Measurements from ENCODE around the gene ZNF154. TPM values are rescaled to one million over a fixed set of nuclear protein-coding genes. Genes with fewer than 3 reads are reported as not detected.

ZNF154 gene
- 7.3 and 10.1 TPM in 2 replicates for total RNA-seq (2014; rRNA removed; shearing (Covaris generic))
- 4.4 and 5.1 TPM in 2 replicates for polyA plus RNA-seq (2016; fragmentation: Nextera tagmentation; extraction: Ambion mirVana)
- long read RNA-seq, full-length matches to known transcripts, result 2 of 6 reads
- long read RNA-seq, partial matches to known transcripts, result 3 of 6 reads
- long read RNA-seq, other reads (novel, unspliced or antisense), result 1 of 6 reads

GRCh38 chr19:57708641-57709361, at the start of gene ZNF154:
ZNF154 (minus strand) TSS chr19:57709204; CDS start chr19:57708971, 233 bp downstream.
- peak within 1 kb of the TSS; percentile 93 for H3K27ac Mint-ChIP-seq
- H3K79me2 ChIP-seq (replicated peaks; ENCODE audit: insufficient read depth), result peaks cover 47% of the 10 kb centered on the region
- H4K20me1 ChIP-seq (replicated peaks; ENCODE audit: insufficient read depth), result no peaks in the 10 kb centered on the region
- peaks cover 3% of the 10 kb centered on the region; the same call in 1 of the 3 replicates for H3K9me3 Mint-ChIP-seq
- H3K4me2 ChIP-seq, result peak within 1 kb of the TSS; percentile 97
- ATAC-seq (peak; percentile 96), DNase-seq (ENCODE audit: low spot score) (peak; percentile 99)
- H3K27ac ChIP-seq (ENCODE audit: low read depth), result peak within 1 kb of the TSS; percentile 7; the same call in 1 of the 2 replicates
- peak within 1 kb of the TSS; percentile 98 for H3K4me3 ChIP-seq
- peak within 1 kb of the TSS; percentile 58 for H2AFZ ChIP-seq
- H3K4me1 ChIP-seq (ENCODE audit: insufficient read depth), result peaks cover 15% of the 10 kb centered on the region
- H3F3A ChIP-seq (replicated peaks; ENCODE audit: low read depth), result no peaks in the 10 kb centered on the region
- peaks cover 26% of the 10 kb centered on the region for H3K4me1 Mint-ChIP-seq
- H3K36me3 Mint-ChIP-seq (ENCODE audit: low read depth), result peaks cover 39% of the 10 kb centered on the region
- no peaks in the 10 kb centered on the region for H3K9me2 ChIP-seq (ENCODE audit: insufficient read depth)
- TF ChIP-seq CREB1 (CRISPR knock-in tag; IDR thresholded peaks at IDR 0.05; ENCODE audit: low read depth) (peak; percentile 77), ZNF114 (CRISPR knock-in tag; IDR thresholded peaks at IDR 0.05) (no peak), ETS1 (IDR thresholded peaks at IDR 0.05) (peak; percentile 56; the same call in 1 of the 2 replicates), POLR2AphosphoS5 (IDR thresholded peaks at IDR 0.05; ENCODE audit: low read depth) (peak; percentile 87)
- no peaks in the 10 kb centered on the region for H3K36me3 ChIP-seq (ENCODE audit: insufficient read depth)
- H3K27me3 ChIP-seq (ENCODE audit: insufficient read depth), result no peaks in the 10 kb centered on the region
- H3K4me3 Mint-ChIP-seq, result peak within 1 kb of the TSS; percentile 99
- peaks cover 15% of the 10 kb centered on the region for H3K27me3 Mint-ChIP-seq (ENCODE audit: insufficient read depth, low read depth, poor library complexity)

GRCh38 chr19:57757941-57758340, 48.9 kb upstream of the ZNF154 start:
- no peak for TF ChIP-seq ZNF331 (CRISPR knock-in tag; IDR thresholded peaks at IDR 0.05; ENCODE audit: low read depth)
- TF ChIP-seq, protein P1, sequence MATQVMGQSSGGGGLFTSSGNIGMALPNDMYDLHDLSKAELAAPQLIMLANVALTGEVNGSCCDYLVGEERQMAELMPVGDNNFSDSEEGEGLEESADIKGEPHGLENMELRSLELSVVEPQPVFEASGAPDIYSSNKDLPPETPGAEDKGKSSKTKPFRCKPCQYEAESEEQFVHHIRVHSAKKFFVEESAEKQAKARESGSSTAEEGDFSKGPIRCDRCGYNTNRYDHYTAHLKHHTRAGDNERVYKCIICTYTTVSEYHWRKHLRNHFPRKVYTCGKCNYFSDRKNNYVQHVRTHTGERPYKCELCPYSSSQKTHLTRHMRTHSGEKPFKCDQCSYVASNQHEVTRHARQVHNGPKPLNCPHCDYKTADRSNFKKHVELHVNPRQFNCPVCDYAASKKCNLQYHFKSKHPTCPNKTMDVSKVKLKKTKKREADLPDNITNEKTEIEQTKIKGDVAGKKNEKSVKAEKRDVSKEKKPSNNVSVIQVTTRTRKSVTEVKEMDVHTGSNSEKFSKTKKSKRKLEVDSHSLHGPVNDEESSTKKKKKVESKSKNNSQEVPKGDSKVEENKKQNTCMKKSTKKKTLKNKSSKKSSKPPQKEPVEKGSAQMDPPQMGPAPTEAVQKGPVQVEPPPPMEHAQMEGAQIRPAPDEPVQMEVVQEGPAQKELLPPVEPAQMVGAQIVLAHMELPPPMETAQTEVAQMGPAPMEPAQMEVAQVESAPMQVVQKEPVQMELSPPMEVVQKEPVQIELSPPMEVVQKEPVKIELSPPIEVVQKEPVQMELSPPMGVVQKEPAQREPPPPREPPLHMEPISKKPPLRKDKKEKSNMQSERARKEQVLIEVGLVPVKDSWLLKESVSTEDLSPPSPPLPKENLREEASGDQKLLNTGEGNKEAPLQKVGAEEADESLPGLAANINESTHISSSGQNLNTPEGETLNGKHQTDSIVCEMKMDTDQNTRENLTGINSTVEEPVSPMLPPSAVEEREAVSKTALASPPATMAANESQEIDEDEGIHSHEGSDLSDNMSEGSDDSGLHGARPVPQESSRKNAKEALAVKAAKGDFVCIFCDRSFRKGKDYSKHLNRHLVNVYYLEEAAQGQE (IDR thresholded peaks at IDR 0.05; ENCODE audit: unreplicated experiment), result no peak
- no peak for TF ChIP-seq STAT1 (IDR thresholded peaks at IDR 0.05; ENCODE audit: unreplicated experiment)
- TF ChIP-seq, protein P2, sequence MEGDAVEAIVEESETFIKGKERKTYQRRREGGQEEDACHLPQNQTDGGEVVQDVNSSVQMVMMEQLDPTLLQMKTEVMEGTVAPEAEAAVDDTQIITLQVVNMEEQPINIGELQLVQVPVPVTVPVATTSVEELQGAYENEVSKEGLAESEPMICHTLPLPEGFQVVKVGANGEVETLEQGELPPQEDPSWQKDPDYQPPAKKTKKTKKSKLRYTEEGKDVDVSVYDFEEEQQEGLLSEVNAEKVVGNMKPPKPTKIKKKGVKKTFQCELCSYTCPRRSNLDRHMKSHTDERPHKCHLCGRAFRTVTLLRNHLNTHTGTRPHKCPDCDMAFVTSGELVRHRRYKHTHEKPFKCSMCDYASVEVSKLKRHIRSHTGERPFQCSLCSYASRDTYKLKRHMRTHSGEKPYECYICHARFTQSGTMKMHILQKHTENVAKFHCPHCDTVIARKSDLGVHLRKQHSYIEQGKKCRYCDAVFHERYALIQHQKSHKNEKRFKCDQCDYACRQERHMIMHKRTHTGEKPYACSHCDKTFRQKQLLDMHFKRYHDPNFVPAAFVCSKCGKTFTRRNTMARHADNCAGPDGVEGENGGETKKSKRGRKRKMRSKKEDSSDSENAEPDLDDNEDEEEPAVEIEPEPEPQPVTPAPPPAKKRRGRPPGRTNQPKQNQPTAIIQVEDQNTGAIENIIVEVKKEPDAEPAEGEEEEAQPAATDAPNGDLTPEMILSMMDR (conservative IDR thresholded peaks at IDR 0.05; ENCODE audit: low read depth in 2 of 2), result no peak
- no peak for TF ChIP-seq CREB1 (CRISPR knock-in tag; IDR thresholded peaks at IDR 0.05; ENCODE audit: low read depth)
- TF ChIP-seq EZH2phosphoT487 (IDR thresholded peaks at IDR 0.05; ENCODE audit: unreplicated experiment), result no peak
- H3K27ac Mint-ChIP-seq, result no peak overlapping the region
- no peak overlapping the region for H3K4me3 Mint-ChIP-seq
- H3K9me2 ChIP-seq (ENCODE audit: insufficient read depth), result no peaks in the 10 kb centered on the region
- H3F3A ChIP-seq (replicated peaks; ENCODE audit: low read depth), result peaks cover 14% of the 10 kb centered on the region
- no peak for DNase-seq (ENCODE audit: low spot score)
- H3K27me3 ChIP-seq (ENCODE audit: insufficient read depth), result no peaks in the 10 kb centered on the region
- peaks cover 22% of the 10 kb centered on the region for H4K20me1 ChIP-seq (replicated peaks; ENCODE audit: insufficient read depth)
- no peak overlapping the region for H3K4me2 ChIP-seq
- H3K4me1 Mint-ChIP-seq, result no peaks in the 10 kb centered on the region
- no peak for ATAC-seq
- peaks cover 13% of the 10 kb centered on the region; the same call in 1 of the 2 replicates for H3K79me2 ChIP-seq (replicated peaks; ENCODE audit: insufficient read depth)
- no peak overlapping the region for H3K27ac ChIP-seq (ENCODE audit: low read depth)
- no peak overlapping the region for H2AFZ ChIP-seq
- no peaks in the 10 kb centered on the region for H3K4me1 ChIP-seq (ENCODE audit: insufficient read depth)
- H3K4me3 ChIP-seq, result no peak overlapping the region
- H3K9me3 Mint-ChIP-seq, result no peaks in the 10 kb centered on the region
- peaks cover 3% of the 10 kb centered on the region for H3K27me3 Mint-ChIP-seq (ENCODE audit: insufficient read depth, low read depth, poor library complexity)
- H3K36me3 ChIP-seq (ENCODE audit: insufficient read depth), result peaks cover 39% of the 10 kb centered on the region
- peaks cover 51% of the 10 kb centered on the region for H3K36me3 Mint-ChIP-seq (ENCODE audit: low read depth)

All from GM23338 (cell line).